ENCODE results near the gene ARHGEF11.
A peak's percentile ranks its signal among the peaks of the same experiment; 100 is the strongest.
"Not testable (repeated sequence)": the region's sequence is repeated elsewhere in the genome, so short reads cannot be mapped to it uniquely, and the experiment has no call there.

The ARHGEF11 gene

DNA sequence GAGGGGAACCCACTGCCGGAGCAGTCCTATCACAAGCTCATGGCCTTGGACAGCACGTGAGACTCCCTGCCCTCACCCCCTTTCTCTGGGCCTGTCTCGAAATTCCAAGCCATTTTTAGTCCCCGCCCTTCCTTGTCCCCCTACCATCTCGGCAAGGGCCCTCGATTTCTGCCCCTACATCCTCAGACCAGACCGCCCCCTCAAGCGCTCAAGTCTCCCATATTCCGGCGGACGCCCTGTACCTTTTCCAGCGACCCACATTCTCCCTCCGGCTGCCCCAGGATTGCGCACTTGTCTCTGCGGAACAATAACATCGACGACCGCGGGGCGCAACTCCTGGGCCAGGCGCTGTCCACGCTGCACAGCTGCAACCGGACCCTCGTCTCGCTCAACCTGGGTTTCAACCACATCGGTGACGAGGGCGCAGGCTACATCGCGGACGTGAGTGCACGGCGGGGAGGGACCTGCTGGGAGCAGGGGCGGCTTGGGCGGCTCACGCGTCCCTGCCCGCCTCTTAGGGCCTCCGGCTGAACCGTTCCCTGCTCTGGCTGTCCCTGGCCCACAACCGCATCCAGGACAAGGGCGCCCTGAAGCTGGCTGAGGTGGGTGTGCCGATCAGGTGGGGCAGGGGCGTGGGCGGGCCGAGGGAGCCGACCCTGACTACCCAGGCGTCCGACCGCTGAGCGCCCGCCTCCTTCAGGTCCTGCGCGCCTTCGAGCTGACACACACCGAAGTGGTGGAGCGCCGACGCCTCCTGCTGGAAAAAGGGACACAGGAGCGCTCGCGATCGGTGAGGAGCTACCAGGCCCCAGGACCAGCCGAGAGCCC is 118.1 kb downstream of the ARHGEF11 start:
- DNase-seq: peak; percentile 89

DNA sequence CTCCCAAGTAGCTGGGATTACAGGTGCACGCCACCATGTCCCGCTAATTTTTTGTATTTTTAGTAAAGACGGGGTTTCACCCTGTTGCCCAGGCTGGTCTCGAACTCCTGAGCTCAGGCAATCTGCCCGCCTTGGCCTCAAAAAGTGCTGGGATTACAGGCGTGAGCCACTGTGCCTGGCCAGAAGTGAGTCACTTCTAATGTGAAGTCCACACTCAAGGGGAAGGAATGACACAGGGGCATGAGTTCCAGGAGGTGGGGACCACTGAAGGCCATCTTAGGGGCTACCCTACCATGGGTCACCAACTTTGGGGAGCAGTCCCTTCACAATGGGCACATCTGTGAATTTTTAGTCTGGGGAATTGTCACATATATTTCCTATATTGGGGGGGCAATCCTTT is 118.8 kb downstream of the ARHGEF11 start:
- DNase-seq: not testable (repeated sequence)

DNA sequence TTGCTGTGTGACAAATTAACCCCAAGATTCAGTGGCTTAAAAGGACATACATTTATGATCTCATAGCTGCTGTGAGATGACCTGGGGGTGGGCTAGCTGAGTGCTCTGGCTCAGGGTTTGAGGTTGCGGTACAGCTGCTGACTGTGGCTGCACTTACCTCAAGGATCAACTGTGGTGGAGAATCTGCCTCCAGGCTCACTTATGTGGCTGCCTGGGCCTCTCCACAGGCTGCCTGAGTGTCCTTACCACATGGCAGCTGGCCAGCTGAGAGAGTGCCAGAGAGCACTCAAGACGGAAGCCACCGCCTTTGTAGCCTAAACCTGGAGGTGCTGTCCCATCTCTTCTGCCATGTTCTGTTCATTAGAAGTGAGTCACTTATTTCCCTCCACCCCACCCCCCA is 119.4 kb downstream of the ARHGEF11 start:
- no peak for DNase-seq

DNA sequence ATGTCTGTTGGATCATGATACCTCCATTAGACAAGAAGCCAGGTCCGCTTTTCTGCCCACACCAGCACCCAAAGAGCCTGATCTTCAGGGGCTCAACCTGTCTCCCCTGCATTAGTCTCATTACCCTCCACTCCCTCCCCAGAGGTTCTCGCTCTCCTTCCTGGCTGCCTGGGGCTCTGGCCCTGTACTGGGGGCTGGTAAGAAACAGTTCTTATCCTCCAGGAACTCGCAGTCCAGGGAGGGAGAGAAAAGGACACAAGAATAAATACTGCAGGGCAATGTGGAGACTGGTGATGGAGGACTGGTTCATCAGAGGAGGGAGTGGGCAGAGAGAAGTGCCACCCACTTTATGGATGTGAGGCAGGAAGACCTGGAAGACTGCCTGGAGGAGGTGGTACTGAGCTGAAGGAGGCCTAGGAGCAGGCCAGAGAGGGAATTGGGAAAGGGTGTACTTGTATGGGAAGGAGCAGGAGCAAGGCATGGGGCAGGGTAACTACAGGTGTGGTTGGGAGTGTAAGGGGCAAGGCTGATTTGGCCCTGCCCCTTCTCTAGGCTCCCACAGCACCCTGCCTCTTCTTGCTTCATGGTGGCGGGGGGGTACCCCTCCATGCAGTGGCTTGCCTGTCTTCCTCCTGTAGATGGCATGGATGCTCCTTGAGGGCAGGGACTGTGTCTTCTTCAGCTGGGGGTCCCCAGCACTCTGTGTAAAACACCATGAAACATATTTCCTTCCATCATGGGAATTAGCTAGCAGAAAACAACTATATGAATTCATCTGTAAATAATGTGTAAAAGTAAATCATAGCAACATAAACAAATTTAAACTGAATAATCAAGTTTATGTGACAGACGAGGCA is 120.2 kb downstream of the ARHGEF11 start:
- no peak for DNase-seq

DNA sequence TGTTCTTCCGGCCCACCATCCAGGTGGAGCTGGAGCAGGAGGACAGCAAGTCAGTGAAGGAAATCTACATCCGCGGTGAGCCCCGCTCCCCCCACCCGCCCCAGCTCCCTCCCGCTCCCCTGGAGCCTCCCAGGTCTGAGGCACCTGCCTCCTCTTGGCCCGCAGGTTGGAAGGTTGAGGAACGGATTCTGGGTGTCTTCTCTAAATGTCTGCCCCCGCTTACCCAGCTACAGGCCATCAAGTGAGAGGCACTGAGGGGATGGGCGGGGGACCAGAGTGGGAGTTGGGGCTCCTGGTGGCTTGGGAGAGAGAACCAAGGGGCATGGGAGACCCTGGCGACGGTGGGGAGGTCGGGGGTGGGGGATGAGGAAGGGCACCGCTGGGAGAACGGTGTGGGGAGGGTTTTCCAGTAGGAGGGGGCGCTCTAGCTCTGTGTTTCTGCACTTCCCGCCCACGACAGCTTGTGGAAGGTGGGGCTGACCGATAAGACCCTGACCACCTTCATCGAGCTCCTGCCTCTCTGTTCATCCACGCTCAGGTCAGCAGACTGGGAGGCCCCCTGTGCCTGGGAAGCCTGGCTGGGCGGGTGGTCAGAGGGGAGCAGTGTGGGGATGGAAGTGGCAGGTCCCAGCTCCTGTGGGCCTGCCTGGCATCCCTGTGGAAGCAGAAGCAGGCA is 120.9 kb downstream of the ARHGEF11 start:
- DNase-seq: no peak

DNA sequence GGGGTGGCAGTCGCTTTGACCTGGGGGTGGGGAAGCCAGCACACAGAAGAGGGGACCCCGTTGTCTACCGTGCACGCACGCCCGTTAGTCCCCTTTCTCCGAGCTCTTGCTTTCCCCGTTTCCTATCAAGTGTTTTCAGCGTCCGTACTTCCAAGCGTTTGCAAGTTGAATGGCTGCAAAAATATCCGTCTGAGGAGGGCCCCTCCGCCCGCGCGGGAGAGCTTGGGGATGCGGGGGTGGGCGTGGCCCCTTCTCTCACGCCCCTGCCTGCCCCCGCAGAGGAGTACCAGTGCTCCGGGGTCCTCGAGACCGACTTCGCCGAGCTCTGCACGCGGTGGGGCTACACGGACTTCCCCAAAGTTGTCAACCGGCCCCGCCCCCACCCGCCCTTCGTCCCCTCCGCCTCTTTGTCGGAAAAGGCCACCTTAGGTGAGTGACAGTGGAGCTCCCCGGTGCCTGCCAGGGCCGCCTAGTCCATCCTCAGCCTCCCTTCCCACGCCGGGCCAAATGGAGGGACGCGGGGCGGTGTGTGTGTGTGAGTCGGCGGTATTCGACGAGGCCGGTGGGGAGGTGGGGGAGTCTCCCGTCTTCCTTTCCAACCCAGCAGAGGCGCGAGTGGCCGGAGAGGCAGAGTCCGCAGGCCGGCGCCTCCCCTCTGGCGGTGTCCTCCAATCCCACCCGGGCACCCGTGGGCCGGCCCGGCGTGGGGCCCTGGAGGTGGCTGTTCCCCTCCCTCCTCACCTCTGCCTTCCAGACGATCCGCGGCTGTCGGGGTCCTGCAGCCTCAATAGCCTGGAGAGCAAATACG is 121.7 kb downstream of the ARHGEF11 start:
- no peak for DNase-seq

DNA sequence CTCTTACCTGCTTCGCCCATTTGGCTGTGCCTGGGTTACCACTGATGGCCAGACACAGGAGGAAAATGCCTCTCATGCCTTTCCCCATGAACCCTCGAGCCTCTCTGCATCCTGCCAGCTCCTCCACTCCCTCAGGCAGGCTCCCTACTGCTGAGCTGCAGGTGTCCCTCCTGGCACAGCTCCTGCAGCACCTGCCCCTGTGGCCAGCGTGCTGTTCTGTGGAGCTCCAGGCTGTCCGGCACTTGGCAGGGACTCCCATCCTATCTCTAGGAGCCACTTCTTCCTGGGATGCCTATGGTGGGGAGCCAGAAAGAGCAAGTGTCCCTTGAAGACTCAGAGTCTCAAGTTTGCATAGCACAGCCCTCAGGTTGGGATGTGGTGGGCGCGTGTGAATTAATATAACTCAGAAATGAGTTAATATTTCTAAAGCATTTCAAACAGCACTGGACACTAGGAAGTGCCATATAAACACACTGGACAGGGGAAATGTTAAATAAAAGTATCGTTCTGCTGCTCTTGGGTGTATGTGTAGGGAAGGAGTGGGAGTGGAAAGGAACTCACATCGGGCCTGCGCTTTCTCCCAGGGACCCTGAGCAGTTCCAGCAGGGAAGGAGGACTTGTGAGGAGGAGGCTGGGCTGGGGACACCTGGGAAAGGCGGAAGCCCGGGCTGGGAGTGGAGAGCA is 122.4 kb downstream of the ARHGEF11 start:
- DNase-seq: no peak

DNA sequence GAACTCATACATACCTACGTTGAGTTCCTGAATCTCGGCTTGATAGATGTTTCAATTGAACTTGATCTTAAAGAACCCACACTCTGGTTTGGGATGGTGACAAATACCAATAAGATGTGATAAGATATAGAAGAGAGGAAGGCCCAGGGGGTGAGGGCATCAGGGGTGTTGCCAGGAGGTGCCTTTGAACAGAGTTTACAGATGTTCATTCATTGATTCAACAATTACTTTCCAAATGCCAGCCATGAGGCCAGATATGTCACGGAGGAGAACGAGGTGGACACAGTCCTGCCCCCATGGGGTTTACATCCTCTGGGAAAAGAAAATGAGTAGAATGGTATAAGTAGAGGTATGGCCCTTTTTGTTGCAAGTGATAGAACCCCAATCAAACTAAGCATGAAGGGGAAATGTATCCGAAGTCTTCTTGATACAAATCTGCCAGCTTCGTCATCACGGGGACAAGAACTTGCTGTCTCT is 124.5 kb downstream of the ARHGEF11 start:
- no peak for DNase-seq

DNA sequence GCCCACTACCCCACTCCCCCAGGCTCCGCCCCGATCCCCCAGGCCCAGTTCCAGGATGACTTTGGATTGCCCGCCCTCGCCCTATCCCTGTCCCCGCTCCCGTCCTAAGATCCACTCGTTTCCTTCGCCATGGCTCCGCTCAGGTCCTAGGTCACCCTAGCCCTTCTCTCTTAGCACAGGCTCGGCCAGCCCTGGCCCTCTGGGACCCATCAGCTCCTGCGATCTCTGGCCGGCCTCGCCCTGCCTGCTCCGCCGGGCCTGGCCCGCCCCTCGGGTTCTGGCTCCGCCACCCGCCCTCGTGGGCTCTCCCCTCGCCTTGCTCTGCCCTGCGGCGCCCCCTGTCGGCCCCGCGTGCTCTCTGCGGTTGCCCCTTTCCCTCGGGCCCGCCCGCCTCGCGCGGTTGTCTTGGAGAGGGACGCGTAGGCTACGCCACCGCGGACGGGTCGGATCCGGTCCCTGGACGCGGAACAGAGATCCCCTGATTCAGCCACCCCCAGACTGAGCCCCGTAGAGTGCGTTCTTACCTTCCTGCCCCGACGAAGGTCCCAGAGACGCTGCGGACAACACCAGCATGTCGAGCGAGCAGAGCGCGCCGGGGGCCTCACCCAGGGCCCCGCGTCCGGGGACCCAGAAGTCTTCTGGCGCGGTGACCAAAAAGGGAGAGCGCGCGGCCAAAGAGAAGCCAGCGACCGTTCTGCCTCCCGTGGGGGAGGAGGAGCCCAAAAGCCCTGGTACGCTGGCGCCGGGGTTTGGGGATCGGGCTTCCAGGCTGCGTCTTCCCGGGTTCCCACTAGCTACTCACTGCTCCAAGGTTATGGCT is 125.1 kb downstream of the ARHGEF11 start, which contains the start of gene LRRC71:
TSS of gene LRRC71 (plus strand) at position 400 of the 820 bp plus-strand sequence. CDS start at position 572, 172 bp downstream.
- DNase-seq: peak; percentile 93

DNA sequence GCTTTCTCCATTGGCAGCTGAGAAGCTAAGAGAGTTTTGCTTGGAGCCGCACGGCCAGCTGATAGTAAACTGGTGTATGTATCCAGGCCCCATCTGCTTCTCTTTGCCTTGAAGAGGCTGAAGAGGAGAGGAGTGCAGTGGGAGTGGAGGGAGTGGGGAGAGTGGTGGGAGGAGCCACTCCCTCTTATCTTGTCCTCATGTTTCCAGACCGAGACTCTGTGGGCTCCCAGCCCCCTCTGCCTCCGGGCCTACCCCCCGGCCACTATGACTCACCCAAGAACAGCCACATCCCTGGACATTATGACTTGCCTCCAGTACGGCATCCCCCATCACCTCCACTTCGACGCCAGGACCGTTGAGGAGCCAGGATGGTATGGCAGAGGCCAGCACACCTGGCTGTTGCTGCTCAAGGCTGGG is 131.1 kb downstream of the ARHGEF11 start:
- DNase-seq: no peak

DNA sequence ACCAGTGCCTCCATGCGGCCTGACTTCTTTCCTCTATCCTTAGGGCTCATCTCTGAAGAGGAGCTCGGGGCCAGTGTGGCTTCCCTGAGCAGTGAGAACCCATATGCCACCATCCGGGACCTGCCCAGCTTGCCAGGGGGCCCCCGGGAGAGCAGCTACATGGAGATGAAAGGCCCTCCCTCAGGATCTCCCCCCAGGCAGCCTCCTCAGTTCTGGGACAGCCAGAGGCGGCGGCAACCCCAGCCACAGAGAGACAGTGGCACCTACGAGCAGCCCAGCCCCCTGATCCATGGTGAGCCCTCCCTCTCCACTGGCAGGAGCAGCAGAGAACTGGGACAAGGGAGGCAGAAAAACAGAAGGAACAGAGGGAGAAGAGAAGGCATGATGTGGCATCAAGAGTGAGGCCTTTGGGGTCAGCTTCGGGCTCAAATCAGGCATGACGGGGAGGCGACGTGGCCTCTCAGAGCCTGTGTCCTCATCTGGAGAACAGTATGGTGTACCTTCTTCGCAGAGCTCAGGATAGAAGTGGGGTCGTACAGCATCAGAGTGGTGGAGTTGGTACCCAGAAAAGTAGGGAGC is 131.6 kb downstream of the ARHGEF11 start:
- no peak for DNase-seq

DNA sequence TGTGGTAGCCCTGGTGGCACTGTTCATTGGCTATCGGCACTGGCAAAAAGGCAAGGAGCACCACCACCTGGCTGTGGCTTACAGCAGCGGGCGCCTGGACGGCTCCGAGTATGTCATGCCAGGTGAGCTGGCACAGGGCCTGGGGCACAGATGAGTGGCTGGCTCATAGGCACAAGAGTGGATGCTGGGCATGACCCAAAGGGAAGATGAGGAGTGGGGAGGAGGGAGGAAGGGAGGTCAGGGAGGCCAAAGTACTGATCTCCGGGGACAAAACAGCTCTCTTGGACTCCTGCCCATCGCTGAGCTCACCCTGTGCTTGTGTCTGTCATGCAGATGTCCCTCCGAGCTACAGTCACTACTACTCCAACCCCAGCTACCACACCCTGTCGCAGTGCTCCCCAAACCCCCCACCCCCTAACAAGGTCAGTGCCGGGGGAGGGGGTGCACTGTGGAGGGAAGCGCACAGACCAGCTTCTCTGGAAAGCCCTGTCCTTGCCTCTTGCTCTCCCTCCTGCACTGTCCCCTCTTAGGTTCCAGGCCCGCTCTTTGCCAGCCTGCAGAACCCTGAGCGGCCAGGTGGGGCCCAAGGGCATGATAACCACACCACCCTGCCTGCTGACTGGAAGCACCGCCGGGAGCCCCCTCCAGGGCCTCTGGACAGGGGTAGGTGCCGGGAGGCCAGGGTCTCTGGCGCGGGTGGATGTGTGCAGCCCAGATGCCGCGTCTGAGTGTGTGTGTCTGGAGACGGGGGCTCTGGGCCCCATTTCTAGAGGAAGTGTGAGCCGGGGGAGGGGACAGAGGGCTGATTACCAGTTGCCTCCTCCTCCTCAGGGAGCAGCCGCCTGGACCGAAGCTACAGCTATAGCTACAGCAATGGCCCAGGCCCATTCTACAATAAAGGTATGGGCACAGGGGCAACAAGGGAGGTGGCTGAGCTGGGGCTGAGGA is 132.4 kb downstream of the ARHGEF11 start:
- no peak for DNase-seq

DNA sequence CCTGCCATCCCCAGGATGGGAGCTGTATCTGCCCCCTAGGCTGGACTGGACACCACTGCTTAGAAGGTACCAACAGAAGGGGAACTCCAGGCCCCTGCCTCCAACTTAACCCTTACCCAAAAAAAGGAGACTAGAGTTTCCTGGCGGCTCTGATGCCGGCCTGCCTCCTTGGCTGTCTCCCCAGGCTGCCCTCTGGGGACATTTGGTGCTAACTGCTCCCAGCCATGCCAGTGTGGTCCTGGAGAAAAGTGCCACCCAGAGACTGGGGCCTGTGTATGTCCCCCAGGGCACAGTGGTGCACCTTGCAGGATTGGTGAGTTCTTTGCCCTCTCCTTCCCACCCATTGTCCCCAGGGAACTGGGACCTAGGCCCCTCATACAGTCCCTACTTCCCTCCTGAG is 133.2 kb downstream of the ARHGEF11 start:
- DNase-seq: peak; percentile 1

DNA sequence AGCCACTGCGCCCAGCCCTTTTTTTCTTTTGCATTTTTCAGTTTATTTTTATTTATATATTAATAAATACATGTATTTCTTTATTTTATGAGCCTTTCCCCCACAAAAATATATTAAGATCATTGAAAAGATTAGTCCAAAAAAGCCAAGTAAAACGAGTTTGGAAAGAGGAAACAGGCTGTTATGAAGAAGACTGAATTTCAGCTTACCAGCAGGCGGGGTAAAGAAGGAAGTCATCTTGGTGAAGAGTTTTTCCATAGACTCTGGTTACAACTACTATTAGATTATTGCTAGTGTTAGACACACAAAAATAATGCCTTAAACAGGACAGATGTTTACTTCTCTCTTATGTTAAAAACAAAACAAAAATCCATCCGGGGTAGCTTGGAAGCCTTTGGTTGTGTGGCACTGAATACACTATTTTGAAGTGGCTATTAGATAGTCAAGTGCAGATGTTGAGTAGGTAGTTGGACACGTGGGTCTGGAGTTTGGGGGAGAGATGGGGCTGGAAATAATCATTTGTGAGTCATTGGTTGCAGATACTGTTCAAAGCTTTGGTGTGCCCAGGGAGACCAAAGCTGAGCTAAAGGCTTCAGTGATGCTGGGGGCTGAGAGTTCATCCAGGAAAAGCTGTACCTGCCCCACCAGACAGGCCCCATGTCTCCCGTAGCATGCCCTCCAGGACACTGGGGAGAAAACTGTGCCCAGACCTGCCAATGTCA is 133.8 kb downstream of the ARHGEF11 start:
- no peak for DNase-seq

DNA sequence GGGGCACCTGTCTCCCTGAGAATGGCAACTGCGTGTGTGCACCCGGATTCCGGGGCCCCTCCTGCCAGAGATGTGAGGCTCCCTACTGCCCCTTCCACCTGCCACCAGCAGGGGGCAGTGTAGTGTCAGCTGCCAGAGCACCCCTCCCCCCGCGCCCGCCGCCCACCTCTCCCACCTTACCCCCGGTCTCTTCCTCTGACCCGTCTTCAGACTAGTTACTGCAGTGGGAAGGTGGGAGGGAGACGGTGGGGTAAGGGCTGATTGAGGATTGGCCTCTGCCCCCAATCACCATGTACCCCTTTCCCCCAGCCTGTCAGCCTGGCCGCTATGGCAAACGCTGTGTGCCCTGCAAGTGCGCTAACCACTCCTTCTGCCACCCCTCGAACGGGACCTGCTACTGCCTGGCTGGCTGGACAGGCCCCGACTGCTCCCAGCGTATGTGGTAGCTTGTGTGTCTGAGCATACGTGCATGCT is 135.2 kb downstream of the ARHGEF11 start:
- DNase-seq: no peak

DNA sequence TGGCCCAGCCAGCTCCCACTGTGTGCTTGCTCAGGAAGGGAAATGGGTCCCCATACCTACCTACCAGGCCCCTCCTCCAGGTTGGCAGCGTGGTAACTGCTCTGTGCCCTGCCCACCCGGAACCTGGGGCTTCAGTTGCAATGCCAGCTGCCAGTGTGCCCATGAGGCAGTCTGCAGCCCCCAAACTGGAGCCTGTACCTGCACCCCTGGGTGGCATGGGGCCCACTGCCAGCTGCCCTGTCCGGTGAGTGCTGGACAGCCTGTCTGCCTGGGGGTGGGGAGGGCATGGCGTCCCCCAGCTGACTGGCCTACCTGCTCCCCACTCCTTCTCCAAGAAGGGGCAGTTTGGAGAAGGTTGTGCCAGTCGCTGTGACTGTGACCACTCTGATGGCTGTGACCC is 135.9 kb downstream of the ARHGEF11 start:
- no peak for DNase-seq

DNA sequence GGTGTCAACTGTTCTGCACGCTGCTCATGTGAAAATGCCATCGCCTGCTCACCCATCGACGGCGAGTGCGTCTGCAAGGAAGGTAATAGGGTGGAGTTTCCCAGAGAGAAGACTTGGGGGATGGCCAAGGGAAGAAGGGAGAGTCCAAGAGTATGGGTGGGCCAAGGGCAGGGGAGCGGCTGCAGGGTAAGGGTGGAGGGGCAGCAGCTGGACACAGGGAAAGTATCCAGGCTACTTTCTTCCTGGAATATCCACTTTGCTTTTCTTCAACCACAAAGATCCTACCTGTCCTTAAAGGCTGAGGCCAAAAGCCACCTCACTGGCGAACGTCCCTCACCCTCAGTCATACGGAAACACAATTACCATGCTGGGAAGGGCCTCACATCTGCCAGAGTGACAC is 136.6 kb downstream of the ARHGEF11 start:
- no peak for DNase-seq

DNA sequence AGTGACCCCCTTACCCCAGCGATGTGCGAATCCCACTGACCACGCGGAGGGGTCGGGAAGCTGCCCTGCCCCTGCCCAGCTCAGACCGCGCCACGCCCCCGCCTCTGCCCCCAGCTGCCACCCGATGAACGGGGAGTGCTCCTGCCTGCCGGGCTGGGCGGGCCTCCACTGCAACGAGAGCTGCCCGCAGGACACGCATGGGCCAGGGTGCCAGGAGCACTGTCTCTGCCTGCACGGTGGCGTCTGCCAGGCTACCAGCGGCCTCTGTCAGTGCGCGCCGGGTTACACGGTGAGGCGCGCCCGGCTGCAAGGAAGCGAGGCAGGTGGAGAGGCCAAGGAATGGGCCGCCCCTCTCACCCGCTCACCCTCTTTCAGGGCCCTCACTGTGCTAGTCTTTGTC is 137.0 kb downstream of the ARHGEF11 start:
- no peak for DNase-seq
